CD4-positive, alpha-beta T cell treated with Interleukin-15 for 4 hours (primary cell): ENCODE measurements around the gene WNT7B.

Experiments used
- DNase-seq: peaks from one replicate; pipeline ENCODE4 v3.0.0-alpha.2; 2020; ENCODE audit warnings: low spot score

Gene WNT7B

GRCh38 chr22:45977003-45977411 is at the start of gene WNT7B:
Gene WNT7B (minus strand): TSS chr22:45977162. CDS start chr22:45976754, 408 bp downstream.
- no peak for DNase-seq

DNA sequence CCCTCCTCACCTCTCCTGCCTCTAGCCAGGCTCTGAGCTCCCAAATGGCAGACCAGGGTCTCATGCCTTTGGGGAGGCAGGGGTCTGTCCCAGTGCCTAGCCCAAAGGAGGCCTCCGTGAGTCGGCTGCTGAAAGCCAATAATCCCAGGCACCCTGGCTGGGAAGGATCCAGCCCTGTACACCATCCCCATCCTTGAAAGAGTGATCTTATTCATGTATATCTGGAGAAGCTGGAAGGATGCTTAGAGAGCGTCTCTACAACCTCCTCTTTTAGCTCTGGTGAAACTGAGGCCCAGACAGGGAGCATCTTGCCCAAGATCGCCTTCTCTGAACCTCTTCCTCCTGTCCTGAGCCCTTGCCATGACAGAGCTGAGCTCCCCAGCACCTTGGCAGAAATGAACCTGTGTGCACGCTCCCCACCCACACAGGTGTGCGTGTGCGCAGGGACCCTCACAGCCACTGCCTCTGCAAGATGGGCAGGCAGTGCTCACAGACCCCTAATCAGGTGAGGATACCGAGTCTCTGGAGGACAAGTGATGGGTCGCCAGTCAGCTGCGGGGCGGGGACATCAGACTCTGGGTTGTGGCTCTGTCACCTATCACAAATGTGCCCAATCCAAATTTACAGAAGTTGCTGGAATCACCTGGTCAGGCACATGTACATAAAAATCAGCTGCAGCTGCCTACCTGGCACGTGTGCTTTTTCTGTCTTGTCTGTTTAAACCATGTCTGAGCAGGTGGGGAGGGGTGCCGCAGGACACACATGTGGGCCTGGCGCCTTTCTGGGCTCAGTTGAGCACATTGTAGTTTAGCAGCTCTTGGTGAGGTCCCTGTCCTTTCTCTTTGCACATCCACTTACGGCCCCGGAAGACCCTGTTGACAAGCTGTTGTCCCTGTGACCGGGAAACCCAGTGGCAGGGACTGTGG is 49.3 kb upstream of the WNT7B start:
- DNase-seq = no peak

DNA sequence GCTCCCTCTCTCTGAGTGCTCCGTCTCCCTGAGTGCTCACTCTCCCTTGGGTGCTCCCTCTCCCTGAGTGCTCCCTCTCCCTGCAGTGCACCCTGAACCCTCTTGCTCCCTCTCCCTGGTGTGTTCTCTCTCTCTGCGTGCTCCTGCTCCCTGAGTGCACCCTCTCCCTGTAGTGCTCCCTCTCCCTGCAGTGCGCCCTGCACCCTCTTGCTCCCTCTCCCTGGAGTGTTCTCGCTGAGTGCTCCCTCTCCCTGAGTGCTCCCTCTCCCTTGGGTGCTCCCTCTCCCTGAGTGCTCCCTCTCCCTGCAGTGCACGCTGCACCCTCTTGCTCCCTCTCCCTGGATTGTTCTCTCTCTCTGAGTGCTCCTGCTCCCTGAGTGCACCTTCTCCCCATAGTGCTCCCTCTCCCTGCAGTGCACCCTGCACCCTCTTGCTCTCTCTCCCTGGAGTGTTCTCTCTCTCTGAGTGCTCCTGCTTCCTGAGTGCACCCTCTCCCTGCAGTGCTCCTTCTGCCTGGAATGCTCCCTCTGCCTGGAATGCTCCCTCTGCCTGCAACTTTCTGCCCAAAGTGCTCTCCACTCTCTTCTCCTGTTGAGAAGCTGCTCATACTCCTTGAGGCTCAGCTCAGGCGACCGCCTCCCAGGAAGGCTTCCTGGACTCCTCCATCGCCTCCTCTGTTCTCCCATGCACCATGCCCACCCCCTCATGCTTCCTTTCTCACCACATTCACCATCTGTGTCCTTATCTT is 48.4 kb upstream of the WNT7B start:
- no peak for DNase-seq

GRCh38 chr22:46024136-46024840 is 47.3 kb upstream of the WNT7B start:
- no peak for DNase-seq

- no peak for DNase-seq
These were observed 46.6 kb upstream of the WNT7B start for GRCh38 chr22:46023558-46023981.

DNA sequence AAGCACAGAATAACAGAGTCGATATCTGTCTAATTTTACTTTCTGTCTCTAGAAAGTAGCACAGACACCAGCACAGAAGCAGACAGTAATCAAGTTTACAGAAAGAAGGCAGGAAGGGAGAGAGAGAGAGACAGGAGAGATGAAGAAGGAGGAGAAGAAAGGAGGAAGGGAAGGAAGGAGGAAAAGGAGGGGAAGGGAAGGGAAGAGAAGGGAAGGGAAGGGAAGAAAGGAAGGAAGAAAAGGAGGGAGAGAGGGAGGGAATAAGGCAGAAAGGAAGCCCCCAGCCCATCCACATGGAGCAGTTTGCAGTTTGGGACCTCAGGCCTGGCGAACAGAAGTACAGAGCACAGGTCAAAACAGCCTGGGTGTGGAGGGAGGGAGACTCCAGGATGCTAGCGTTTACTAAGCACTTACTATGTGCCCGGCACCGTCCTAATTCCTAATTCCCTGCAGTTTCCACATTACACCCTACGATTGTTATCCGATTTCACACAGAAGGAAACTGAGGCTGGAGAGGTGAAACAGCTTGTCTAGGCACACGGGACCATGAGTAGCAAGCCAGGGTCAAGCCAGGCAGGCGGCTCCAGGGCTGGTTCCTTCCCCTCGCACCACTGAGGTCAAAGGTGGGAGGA is 46.0 kb upstream of the WNT7B start:
- no peak for DNase-seq

DNA sequence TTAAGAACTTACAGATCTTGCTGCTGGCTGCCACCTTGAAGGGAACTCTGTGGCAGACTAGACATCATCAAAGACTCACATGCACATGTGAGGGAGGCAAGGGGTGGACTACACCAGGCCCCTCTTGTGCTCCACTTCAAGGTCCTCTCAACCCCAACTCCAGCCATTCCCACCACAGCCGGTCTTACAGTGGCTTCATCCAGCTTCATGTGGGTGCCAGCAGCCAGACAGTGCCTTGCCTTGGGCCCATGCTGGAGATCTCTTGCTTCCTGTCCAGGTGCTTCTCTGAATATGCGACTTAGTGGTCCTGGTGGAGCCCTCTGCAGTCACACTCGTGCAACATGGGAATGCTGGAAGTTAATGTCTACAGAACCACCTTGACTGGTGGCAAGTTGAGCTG is 44.6 kb upstream of the WNT7B start:
- no peak for DNase-seq

- no peak for DNase-seq
These were observed 42.4 kb upstream of the WNT7B start for GRCh38 chr22:46019351-46019750.

- DNase-seq = no peak
These were observed 41.9 kb upstream of the WNT7B start for GRCh38 chr22:46018859-46019258.

DNA sequence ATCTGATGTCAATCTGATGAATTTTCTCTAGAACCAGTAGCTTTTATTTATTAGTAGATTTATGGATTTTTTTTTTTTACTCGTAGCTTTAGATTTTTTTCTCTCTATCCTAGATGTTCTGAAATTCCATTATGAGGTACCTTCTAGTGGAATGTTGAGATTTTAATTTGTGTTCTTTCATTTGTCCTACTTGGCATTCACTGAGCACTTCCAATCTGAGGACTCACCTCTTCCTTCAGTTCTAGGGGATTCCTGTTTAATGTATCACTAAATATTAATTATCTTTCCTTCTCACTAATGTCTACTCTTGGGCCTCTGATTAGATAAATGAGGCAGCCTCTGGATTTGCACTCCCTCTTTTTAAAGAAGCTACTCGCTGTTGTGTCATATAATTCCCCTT is 40.2 kb upstream of the WNT7B start:
- DNase-seq = no peak

DNA sequence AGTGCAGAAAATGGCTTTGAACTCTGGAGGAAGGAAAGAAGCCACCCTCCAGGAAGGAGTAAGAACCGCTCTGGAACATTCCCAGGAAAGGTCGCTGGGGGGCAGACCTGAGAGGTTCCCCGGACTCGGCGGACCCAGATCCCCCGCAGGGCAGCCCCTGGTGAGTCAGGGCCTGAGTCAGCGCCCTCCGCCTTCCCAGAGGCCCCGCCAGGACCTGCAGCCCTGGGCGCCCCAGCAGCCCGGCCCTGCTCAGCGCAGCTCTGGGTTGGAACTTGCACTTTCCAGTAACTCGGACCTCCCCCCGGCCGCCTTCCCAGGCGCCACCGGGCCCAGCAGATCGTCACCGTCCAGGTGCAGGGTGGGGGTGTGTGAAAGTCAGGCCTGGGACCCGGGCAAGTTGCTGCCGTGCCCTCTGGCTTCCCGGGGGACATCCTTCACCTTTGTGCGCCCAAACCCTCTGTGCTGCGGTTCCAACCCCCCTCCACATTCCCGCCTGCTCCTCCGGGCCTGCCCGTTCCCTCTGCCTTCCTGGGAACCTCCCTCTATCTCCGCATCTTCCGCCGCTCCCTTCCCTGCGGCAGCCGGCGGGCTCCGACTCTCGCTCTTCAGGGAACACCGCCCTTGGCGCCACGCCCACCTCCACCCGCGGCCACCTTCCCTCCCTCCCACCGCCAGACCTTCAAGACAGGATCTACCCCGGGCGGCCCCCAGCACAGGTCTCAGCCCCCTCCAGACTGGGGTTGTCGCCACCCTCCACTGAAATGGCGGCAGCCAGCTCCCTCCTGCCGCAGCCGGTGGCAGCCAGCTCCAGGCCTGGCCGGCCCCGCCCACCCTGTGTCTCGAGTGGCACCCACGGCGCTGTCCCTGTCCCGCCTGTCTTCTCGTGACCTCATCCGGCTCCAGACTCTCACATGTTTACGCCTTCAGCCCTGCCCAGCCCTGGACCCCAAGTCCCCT is 36.8 kb upstream of the WNT7B start:
- peak; percentile 91 for DNase-seq

DNA sequence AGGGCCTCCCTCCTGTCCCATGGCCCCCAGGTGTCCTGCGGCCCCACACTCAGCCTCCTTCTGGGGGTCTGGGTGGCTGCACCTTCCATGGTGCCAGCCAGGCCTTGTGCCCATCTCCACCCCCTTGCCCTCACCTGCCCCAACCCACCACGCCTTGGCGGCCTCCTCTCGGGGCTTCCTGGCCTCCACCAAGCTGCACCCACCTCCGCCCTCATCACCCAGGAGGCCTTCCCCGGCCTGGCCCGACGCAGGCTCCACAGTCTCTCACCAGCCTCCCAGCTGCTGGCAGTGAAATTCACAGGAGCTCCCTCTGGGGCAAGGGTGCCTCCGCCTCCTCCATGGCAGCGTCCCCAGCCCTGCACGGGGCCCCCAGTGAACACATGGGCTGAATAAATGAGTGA is 35.9 kb upstream of the WNT7B start:
- DNase-seq = no peak

GRCh38 chr22:46012182-46012880 is 35.4 kb upstream of the WNT7B start:
- no peak for DNase-seq

DNA sequence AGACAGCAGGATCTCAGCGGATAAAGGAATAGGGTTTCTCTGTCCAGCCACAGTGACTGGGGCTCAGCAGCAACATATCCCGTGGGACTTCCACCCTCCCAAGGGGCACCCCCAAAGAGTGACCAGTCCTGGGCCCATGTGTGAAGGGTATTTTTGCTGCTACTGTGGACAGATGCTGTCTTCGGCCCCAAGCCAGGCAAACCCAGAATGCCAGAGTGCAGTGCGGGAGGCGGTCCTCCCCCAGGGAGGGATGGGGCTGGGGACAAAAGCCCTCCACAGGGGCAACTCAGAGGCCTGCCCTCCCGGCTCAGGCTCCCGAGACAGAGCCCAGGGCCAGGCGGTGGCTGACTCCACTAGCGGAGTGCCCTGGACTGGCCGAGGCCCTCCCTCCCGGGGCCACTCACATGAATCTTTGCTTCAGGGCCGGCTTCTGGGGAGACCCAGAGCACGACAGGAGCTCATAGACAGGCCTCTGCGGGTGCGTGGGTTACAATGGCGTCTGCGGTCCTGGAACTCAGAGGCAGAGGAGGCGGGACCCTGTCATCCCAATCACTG is 34.7 kb upstream of the WNT7B start:
- DNase-seq = no peak

- no peak for DNase-seq
These were observed 34.1 kb upstream of the WNT7B start for GRCh38 chr22:46010951-46011626.

DNA sequence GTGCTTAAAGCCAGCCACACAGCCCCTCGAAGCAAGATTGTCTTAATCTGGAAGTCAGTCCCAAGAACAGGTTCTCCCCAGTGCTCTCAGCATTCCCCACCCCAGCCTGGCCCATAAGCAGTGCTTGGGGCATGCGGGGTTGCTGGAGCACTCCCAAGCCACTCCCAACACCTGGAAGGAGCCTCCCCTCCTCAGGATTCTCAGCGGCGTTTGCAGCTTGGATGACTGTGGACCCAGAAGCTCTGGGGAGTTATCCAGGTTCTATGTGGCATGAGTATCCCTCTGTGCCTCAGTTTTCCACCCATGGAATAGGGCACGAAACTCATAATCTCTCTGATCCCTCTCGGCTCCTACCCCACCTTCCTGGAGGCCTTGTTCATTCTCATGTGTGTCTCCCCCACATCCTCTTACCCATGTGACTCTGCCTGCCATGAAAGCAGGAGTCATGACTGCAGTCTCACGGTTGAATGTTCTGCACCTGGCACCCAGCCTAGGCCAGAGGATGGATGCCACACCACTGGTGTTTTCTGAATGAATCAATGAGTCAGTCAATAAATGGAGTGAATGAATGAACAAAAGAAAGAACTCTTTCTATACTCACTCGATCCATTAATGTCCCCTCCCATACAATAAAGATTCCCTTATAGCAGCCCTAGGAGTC is 33.4 kb upstream of the WNT7B start:
- DNase-seq = no peak

- no peak for DNase-seq
These were observed 32.8 kb upstream of the WNT7B start for GRCh38 chr22:46009730-46010129.

DNA sequence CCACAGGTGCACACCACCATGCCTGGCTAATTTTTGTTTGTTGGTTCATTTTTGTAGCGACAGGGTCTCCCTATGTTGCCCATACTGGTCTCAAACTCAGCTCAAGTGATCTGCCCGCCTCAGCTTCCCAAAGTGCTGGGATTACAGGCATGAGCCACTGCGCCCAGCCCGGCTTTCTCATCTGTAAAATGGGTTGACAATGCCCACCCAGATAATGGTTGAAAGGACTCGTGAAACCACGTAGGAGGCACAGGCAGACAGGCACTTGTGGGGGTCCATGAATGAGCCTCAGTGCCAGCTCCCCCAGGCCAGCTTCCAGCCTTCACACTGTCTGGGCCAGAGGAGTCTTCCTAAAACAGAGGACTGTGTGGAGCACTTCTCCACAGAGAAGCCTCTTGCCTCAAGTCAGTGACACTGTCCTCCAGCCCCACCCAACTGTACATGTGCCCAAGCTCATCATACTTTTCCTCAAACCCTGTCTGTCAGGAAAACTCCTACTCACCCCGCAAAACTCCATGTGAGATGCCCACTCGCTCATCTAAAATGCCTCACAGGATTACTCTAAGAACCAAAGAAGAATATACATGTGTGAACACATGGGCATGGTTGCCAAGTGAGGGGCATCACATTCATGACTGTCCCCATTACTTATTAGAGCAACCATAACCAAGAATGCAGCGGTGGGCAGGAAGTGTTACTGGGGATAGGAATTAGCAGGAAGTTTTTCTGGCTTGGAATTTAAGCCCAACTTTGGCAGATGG is 32.1 kb upstream of the WNT7B start:
- DNase-seq = no peak
